HG03571 (cell line): ENCODE measurements around the gene ZNF549.
"Not testable (repeated sequence)": the region's sequence is repeated elsewhere in the genome, so short reads cannot be mapped to it uniquely, and the experiment has no call there.

Experiments
- ATAC-seq: cut with Tn5 transposase; IDR thresholded peaks from one replicate; pipeline ENCODE4 v1.9.1; 2021; ENCODE audit not compliant: unreplicated experiment

The ZNF549 gene

GRCh38 chr19:57527136-57527881 lies at the start of gene ZNF549:
ZNF549 (plus strand) TSS chr19:57527356; CDS start chr19:57527574, 218 bp downstream.
- peak; percentile 92 for ATAC-seq

- peak; percentile 90 for ATAC-seq
These were observed 39.5 kb upstream of the ZNF549 start, which contains the start of gene ZNF419 for GRCh38 chr19:57487477-57488298. ZNF419 (plus strand) TSS chr19:57487750; CDS start chr19:57487951, 201 bp downstream.

- ATAC-seq, result not testable (repeated sequence)
These were observed 38.9 kb upstream of the ZNF549 start for GRCh38 chr19:57488299-57488644.

GRCh38 chr19:57499332-57499679 lies 27.9 kb upstream of the ZNF549 start:
- not testable (repeated sequence) for ATAC-seq

- ATAC-seq, result peak; percentile 98
These were observed 27.3 kb upstream of the ZNF549 start, which contains the start of gene ZNF773 for GRCh38 chr19:57499680-57500395. ZNF773 (plus strand) TSS chr19:57499938; CDS start chr19:57500081, 143 bp downstream.

GRCh38 chr19:57500400-57500799 lies 26.8 kb upstream of the ZNF549 start:
- ATAC-seq, result not testable (repeated sequence)

GRCh38 chr19:57506163-57506562 lies 21.0 kb upstream of the ZNF549 start:
- ATAC-seq, result no peak

GRCh38 chr19:57511484-57511883 lies 15.7 kb upstream of the ZNF549 start:
- no peak for ATAC-seq

- ATAC-seq, result no peak
These were observed 14.3 kb upstream of the ZNF549 start for GRCh38 chr19:57512845-57513244.

GRCh38 chr19:57515255-57515654 lies 11.9 kb upstream of the ZNF549 start:
- ATAC-seq, result no peak

GRCh38 chr19:57518021-57518420 lies 9.1 kb upstream of the ZNF549 start:
- not testable (repeated sequence) for ATAC-seq

- no peak for ATAC-seq
These were observed 10.9 kb downstream of the ZNF549 start for GRCh38 chr19:57537953-57538547.

GRCh38 chr19:57546513-57546912 lies 19.4 kb downstream of the ZNF549 start:
- no peak for ATAC-seq

- ATAC-seq, result no peak
These were observed 25.3 kb downstream of the ZNF549 start for GRCh38 chr19:57552432-57552831.

GRCh38 chr19:57557659-57558058 lies 30.5 kb downstream of the ZNF549 start:
- ATAC-seq, result no peak

- no peak for ATAC-seq
These were observed 31.4 kb downstream of the ZNF549 start for GRCh38 chr19:57558525-57558924.

- peak; percentile 11 for ATAC-seq
These were observed 31.9 kb downstream of the ZNF549 start for GRCh38 chr19:57559008-57559403.

- peak; percentile 94 for ATAC-seq
These were observed 32.4 kb downstream of the ZNF549 start, which contains the start of gene ZNF550 for GRCh38 chr19:57559404-57560025. ZNF550 (minus strand) TSS chr19:57559863; CDS start chr19:57559682, 181 bp downstream.

GRCh38 chr19:57560049-57560491 lies 32.9 kb downstream of the ZNF549 start:
- no peak for ATAC-seq

GRCh38 chr19:57563547-57563946 lies 36.4 kb downstream of the ZNF549 start:
- ATAC-seq, result no peak
